GM19351 (cell line): ENCODE results near the gene PGLYRP3.
"Not testable (repeated sequence)": the region's sequence is repeated elsewhere in the genome, so short reads cannot be mapped to it uniquely, and the experiment has no call there.

Experiments
- ATAC-seq: cut with Tn5 transposase; IDR thresholded peaks from one replicate; pipeline ENCODE4 v1.9.1; 2021; ENCODE audit warnings: mild to moderate bottlenecking, moderate library complexity; ENCODE audit not compliant: unreplicated experiment

The PGLYRP3 gene

GRCh38 chr1:153349363-153350320 is 36.9 kb upstream of the PGLYRP3 start:
- no peak for ATAC-seq

GRCh38 chr1:153348511-153349362 is 36.0 kb upstream of the PGLYRP3 start, which contains the start of gene PGLYRP4:
TSS of gene PGLYRP4 (minus strand) at chr1:153348841. CDS start at chr1:153347932, 909 bp downstream.
- ATAC-seq: no peak

- ATAC-seq: no peak
Measured at GRCh38 chr1:153347856-153348255, 35.1 kb upstream of the PGLYRP3 start.

GRCh38 chr1:153347049-153347448 is 34.3 kb upstream of the PGLYRP3 start:
- not testable (repeated sequence) for ATAC-seq

GRCh38 chr1:153346077-153346723 is 33.4 kb upstream of the PGLYRP3 start:
- no peak for ATAC-seq

GRCh38 chr1:153345187-153346076 is 32.7 kb upstream of the PGLYRP3 start:
- ATAC-seq: no peak

- ATAC-seq: no peak
Measured at GRCh38 chr1:153344718-153345025, 31.9 kb upstream of the PGLYRP3 start.

GRCh38 chr1:153343811-153344717 is 31.3 kb upstream of the PGLYRP3 start:
- ATAC-seq: no peak

GRCh38 chr1:153343040-153343681 is 30.4 kb upstream of the PGLYRP3 start:
- no peak for ATAC-seq

- ATAC-seq: no peak
Measured at GRCh38 chr1:153342178-153342577, 29.4 kb upstream of the PGLYRP3 start.

GRCh38 chr1:153341431-153341934 is 28.7 kb upstream of the PGLYRP3 start:
- no peak for ATAC-seq

GRCh38 chr1:153340356-153340755 is 27.6 kb upstream of the PGLYRP3 start:
- no peak for ATAC-seq

GRCh38 chr1:153339802-153340201 is 27.1 kb upstream of the PGLYRP3 start:
- ATAC-seq: no peak

- ATAC-seq: no peak
Measured at GRCh38 chr1:153337980-153338853, 25.5 kb upstream of the PGLYRP3 start.

GRCh38 chr1:153336650-153337049 is 23.9 kb upstream of the PGLYRP3 start:
- no peak for ATAC-seq

GRCh38 chr1:153333902-153334301 is 21.1 kb upstream of the PGLYRP3 start:
- ATAC-seq: no peak

GRCh38 chr1:153324912-153325311 is 12.2 kb upstream of the PGLYRP3 start:
- ATAC-seq: no peak

GRCh38 chr1:153322568-153322967 is 9.8 kb upstream of the PGLYRP3 start:
- ATAC-seq: no peak
